ENCODE data around the gene ZFHX2. TPM values are rescaled to one million over a fixed set of nuclear protein-coding genes. Genes with fewer than 3 reads are reported as not detected.
"Not testable (repeated sequence)": the region's sequence is repeated elsewhere in the genome, so short reads cannot be mapped to it uniquely, and the experiment has no call there.

Gene ZFHX2
- total RNA-seq, 1 donor from 2014 or later = not detected

GRCh38 chr14:23544511-23545447, 6.8 kb downstream of the ZFHX2 start:
- Histone ChIP-seq H3K9me3 (ENCODE audit: control insufficient read depth in 3 of 3, low read length in 3 of 3) (no peaks in the 10 kb centered on the region), H3K4me1 (ENCODE audit: control insufficient read depth in 3 of 3, insufficient read depth in 3 of 3, low read length in 3 of 3) (peaks cover 0 to 6% (median 0%) of the 10 kb centered on the region in 3 donors), H3K4me3 (ENCODE audit: low read length in 3 of 3) (no peak overlapping the region), H3K36me3 (ENCODE audit: control insufficient read depth in 3 of 3, insufficient read depth in 3 of 3, low read length in 3 of 3) (no peaks in the 10 kb centered on the region), H3K9ac (ENCODE audit: low read depth in 1 of 3, low read length in 3 of 3) (peak overlapping the region; percentile 4 to 40 (median 19)), H3K27me3 (ENCODE audit: control insufficient read depth in 3 of 3, insufficient read depth in 3 of 3, low read length in 3 of 3) (no peaks in the 10 kb centered on the region), H3K27ac (ENCODE audit: low read depth, low read length) (peak overlapping the region; percentile 36)

- Histone ChIP-seq H3K9ac (ENCODE audit: low read depth in 1 of 3, low read length in 3 of 3) (no peak overlapping the region), H3K27ac (ENCODE audit: low read depth, low read length) (no peak overlapping the region), H3K36me3 (ENCODE audit: control insufficient read depth in 3 of 3, insufficient read depth in 3 of 3, low read length in 3 of 3) (no peaks in the 10 kb centered on the region), H3K9me3 (ENCODE audit: control insufficient read depth in 3 of 3, low read length in 3 of 3) (no peaks in the 10 kb centered on the region), H3K4me3 (ENCODE audit: low read length in 3 of 3) (no peak overlapping the region), H3K4me1 (ENCODE audit: control insufficient read depth in 3 of 3, insufficient read depth in 3 of 3, low read length in 3 of 3) (peaks cover 0 to 8% (median 0%) of the 10 kb centered on the region in 3 donors), H3K27me3 (ENCODE audit: control insufficient read depth in 3 of 3, insufficient read depth in 3 of 3, low read length in 3 of 3) (no peaks in the 10 kb centered on the region)
Measured at GRCh38 chr14:23543403-23543802, 8.2 kb downstream of the ZFHX2 start.

DNA sequence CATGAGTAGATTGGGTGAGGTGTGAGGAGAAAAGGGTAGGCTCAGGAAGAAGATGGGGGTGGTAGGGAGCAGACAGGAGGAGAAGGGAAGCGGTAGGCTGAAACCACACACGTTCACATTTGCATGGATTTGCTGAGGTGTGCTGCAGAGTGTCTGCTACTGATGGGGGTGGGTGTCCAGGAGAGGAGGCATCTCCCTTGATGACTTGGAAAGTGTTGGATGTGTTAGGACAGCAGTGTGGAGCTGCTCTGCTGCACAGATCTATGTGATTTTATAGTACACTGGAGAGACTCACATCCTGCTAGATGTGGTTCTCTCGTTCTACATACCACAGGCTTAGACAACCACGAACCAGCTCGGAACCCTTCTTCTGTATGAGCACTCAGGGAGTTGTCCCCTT, 9.3 kb downstream of the ZFHX2 start:
- H3K4me3 ChIP-seq (ENCODE audit: low read length in 3 of 3) = no peak overlapping the region
- H3K27ac ChIP-seq (ENCODE audit: low read depth, low read length) = no peak overlapping the region
- H3K9me3 ChIP-seq (ENCODE audit: control insufficient read depth in 3 of 3, low read length in 3 of 3) = no peaks in the 10 kb centered on the region
- no peak overlapping the region for H3K9ac ChIP-seq (ENCODE audit: low read depth in 1 of 3, low read length in 3 of 3)
- no peaks in the 10 kb centered on the region for H3K36me3 ChIP-seq (ENCODE audit: control insufficient read depth in 3 of 3, insufficient read depth in 3 of 3, low read length in 3 of 3)
- peaks cover 0 to 8% (median 0%) of the 10 kb centered on the region in 3 donors for H3K4me1 ChIP-seq (ENCODE audit: control insufficient read depth in 3 of 3, insufficient read depth in 3 of 3, low read length in 3 of 3)
- no peaks in the 10 kb centered on the region for H3K27me3 ChIP-seq (ENCODE audit: control insufficient read depth in 3 of 3, insufficient read depth in 3 of 3, low read length in 3 of 3)

DNA sequence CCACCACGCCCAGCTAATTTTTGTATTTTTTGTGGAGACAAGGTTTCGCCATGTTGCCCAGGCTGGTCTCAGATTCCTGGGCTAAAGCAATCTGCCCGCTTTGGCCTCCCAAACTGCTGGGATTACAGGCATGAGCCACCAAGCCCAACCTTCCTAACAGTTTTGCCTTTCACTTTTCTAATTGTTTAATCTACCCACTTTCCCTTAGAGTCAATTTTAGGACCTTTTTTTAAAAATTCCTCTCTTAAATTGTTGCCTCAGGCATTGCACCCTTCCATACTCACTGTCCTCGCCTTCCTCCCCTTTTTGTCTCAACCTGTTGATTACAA, 11.5 kb downstream of the ZFHX2 start:
- Histone ChIP-seq H3K9ac (ENCODE audit: low read depth in 1 of 3, low read length in 3 of 3) (no peak overlapping the region), H3K27ac (ENCODE audit: low read depth, low read length) (no peak overlapping the region), H3K36me3 (ENCODE audit: control insufficient read depth in 3 of 3, insufficient read depth in 3 of 3, low read length in 3 of 3) (no peaks in the 10 kb centered on the region), H3K27me3 (ENCODE audit: control insufficient read depth in 3 of 3, insufficient read depth in 3 of 3, low read length in 3 of 3) (no peaks in the 10 kb centered on the region), H3K9me3 (ENCODE audit: control insufficient read depth in 3 of 3, low read length in 3 of 3) (no peaks in the 10 kb centered on the region), H3K4me3 (ENCODE audit: low read length in 3 of 3) (no peak overlapping the region), H3K4me1 (ENCODE audit: control insufficient read depth in 3 of 3, insufficient read depth in 3 of 3, low read length in 3 of 3) (peaks cover 0 to 6% (median 0%) of the 10 kb centered on the region in 3 donors)

DNA sequence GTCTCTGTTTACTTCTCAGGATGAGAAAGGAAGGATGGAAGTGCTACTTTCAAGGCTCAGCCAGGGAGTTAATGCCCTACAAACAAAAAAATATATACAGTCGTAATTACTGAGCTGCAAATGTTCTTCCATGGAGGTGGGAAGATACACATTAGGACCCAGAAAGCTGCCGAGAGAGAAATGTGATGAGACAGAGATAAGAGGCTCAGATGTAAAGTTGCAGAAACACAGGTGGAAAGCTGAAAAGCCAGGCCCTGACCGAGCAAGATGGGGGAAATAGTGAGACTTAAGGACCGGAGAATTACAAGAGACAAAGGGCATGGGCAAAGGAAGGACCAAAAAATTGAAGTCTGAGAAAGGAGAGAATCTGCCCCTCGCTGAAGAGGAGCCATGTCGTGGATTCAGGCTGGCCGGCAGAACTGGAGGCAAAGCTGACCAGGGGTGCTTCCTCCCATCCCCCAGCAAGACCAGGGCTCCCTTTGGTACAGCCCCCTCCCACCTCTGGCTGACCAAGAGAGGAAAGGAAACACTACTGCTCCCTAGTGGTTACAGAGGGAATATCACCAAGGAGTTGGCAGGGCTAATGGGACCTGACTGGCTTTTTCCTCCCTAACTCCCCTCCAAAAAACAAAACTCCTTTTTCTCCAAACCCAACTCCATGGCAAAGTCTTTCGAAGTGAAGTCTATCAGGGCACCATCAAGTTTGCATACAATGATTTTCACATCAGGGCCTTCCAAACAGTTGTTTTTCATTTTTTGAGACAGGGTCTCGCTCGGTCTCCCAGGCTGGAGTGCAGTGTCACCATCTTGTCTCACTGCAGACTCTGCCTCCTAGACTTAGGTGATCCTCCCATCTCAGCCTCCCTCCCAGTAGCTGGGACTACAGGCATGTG, 12.1 kb downstream of the ZFHX2 start:
- no peak overlapping the region for H3K9ac ChIP-seq (ENCODE audit: low read depth in 1 of 3, low read length in 3 of 3)

DNA sequence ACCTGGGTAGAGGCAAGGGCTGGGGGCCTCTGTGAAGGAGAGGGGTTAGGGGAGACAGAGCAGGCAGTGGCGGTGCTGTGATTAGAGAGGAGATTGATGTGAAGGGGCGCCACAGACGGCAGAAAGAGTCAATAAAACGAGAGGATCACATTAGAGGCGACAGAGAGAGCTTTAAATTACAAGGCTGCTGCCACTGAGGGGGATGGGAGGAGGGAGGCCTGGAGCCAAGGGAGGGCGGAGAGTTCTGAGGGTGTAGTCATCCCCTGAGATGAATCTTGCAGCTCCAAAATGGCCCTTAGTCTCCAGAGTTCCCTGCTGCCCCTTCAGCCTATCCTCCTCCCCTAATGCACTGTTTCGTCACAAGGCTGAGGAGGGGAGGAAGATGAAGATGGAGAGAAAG, 12.8 kb downstream of the ZFHX2 start:
- Histone ChIP-seq H3K27ac (ENCODE audit: low read depth, low read length) (no peak overlapping the region), H3K27me3 (ENCODE audit: control insufficient read depth in 3 of 3, insufficient read depth in 3 of 3, low read length in 3 of 3) (no peaks in the 10 kb centered on the region), H3K36me3 (ENCODE audit: control insufficient read depth in 3 of 3, insufficient read depth in 3 of 3, low read length in 3 of 3) (no peaks in the 10 kb centered on the region), H3K9ac (ENCODE audit: low read depth in 1 of 3, low read length in 3 of 3) (no peak overlapping the region), H3K4me1 (ENCODE audit: control insufficient read depth in 3 of 3, insufficient read depth in 3 of 3, low read length in 3 of 3) (peaks cover 0 to 3% (median 0%) of the 10 kb centered on the region in 3 donors), H3K9me3 (ENCODE audit: control insufficient read depth in 3 of 3, low read length in 3 of 3) (no peaks in the 10 kb centered on the region), H3K4me3 (ENCODE audit: low read length in 3 of 3) (no peak overlapping the region)

More for the DNA sequence above, 12.1 kb downstream of the ZFHX2 start:
- Histone ChIP-seq H3K36me3 (ENCODE audit: control insufficient read depth in 3 of 3, insufficient read depth in 3 of 3, low read length in 3 of 3) (no peaks in the 10 kb centered on the region), H3K4me1 (ENCODE audit: control insufficient read depth in 3 of 3, insufficient read depth in 3 of 3, low read length in 3 of 3) (peaks cover 0 to 3% (median 0%) of the 10 kb centered on the region in 3 donors), H3K27ac (ENCODE audit: low read depth, low read length) (no peak overlapping the region), H3K9me3 (ENCODE audit: control insufficient read depth in 3 of 3, low read length in 3 of 3) (no peaks in the 10 kb centered on the region), H3K4me3 (ENCODE audit: low read length in 3 of 3) (no peak overlapping the region), H3K27me3 (ENCODE audit: control insufficient read depth in 3 of 3, insufficient read depth in 3 of 3, low read length in 3 of 3) (no peaks in the 10 kb centered on the region)

DNA sequence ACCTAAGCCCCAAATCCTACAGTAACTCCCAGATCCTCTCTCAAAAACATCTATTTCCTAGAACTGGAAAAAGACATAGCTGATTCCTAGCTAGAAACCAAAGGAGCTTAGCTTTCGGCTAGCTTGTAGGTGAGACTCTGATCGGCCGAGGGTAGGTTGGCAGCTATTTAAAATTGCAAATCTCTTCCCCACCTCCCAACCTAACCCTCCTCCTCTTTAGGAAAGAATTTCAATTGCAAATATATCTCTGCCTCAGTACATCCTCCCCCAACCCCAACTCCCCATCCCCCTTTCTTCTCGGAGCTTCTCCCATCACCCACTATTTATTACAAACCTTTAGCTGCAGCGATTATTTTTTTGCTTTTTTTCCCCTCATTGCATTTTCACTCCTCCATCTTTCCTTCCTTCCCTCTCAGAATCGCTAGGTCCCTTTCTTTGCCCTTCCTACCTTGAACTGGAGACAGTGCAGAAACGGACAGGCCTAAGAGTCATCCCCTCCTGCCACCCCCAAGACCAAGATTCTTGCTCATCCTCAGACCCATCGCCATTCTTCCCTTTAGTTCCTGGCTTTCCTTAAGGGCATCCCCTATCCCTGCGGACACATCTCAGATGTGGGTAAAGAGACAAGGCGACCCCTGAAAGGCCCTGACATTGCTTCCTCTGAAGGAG, 13.4 kb downstream of the ZFHX2 start:
- H3K4me3 ChIP-seq (ENCODE audit: low read length in 3 of 3) = no peak overlapping the region
- no peaks in the 10 kb centered on the region for H3K36me3 ChIP-seq (ENCODE audit: control insufficient read depth in 3 of 3, insufficient read depth in 3 of 3, low read length in 3 of 3)
- no peaks in the 10 kb centered on the region for H3K9me3 ChIP-seq (ENCODE audit: control insufficient read depth in 3 of 3, low read length in 3 of 3)
- no peaks in the 10 kb centered on the region for H3K27me3 ChIP-seq (ENCODE audit: control insufficient read depth in 3 of 3, insufficient read depth in 3 of 3, low read length in 3 of 3)
- no peak overlapping the region for H3K27ac ChIP-seq (ENCODE audit: low read depth, low read length)
- no peak overlapping the region for H3K9ac ChIP-seq (ENCODE audit: low read depth in 1 of 3, low read length in 3 of 3)
- H3K4me1 ChIP-seq (ENCODE audit: control insufficient read depth in 3 of 3, insufficient read depth in 3 of 3, low read length in 3 of 3) = peaks cover 0 to 3% (median 0%) of the 10 kb centered on the region in 3 donors

DNA sequence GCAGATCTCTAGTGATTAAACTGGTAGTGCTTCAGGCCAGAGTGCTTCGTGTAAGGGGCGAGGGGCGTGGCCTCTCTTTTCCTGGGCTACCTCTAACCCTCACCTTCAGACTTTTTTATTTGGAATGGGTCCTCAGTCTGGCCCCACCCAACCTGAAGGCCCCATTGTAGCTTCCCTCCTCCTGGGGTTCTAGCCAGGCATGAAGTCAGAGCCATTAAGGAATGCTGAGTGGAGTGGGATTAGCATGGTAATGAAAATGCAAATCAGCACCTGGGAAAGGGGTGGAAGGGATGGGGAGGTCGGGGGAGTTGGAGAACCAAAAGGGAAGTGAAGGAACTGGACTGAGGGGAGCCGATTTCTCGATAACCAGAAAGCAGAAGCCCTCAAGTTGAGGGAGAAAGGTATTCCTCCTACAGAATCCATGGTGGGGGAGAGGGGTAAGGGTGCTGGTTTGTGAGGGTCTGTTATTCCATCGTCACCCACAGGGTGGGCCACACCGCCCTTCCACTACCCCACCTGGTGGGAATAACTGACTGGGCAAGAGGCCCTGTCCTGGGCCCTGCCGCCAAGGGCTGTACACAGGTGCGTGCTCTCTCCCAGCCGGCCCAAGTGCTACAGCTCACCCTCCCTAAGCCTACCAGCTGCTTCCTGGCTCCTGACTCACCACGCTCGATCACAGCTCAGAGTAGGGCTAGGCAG, 14.1 kb downstream of the ZFHX2 start:
- peaks cover 0 to 3% (median 0%) of the 10 kb centered on the region in 3 donors for H3K4me1 ChIP-seq (ENCODE audit: control insufficient read depth in 3 of 3, insufficient read depth in 3 of 3, low read length in 3 of 3)

DNA sequence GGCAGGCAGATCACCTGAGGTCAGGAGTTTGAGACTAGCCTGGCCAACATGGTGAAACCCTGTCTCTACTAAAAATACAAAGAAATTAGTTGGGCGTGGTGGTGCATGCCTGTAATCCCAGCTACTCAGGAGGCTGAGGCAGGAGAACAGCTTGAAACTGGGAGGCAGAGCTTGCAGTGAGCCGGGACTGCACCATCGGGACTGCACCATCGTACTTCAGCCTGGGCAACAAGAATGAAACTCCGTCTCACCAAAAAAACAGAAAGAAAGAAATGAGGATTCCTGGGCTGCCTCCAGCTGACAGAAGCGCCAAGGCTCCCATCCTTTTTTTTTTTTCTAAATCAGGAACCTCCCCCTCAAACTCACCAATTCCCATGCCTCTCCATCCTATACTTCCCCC, 14.7 kb downstream of the ZFHX2 start:
- H3K4me1 ChIP-seq (ENCODE audit: control insufficient read depth in 3 of 3, insufficient read depth in 3 of 3, low read length in 3 of 3); H3K36me3 ChIP-seq (ENCODE audit: control insufficient read depth in 3 of 3, insufficient read depth in 3 of 3, low read length in 3 of 3); H3K9ac ChIP-seq (ENCODE audit: low read depth in 1 of 3, low read length in 3 of 3); H3K9me3 ChIP-seq (ENCODE audit: control insufficient read depth in 3 of 3, low read length in 3 of 3); H3K27me3 ChIP-seq (ENCODE audit: control insufficient read depth in 3 of 3, insufficient read depth in 3 of 3, low read length in 3 of 3); H3K27ac ChIP-seq (ENCODE audit: low read depth, low read length); H3K4me3 ChIP-seq (ENCODE audit: low read length in 3 of 3): not testable (repeated sequence)

More for the DNA sequence above, 14.1 kb downstream of the ZFHX2 start:
- H3K36me3 ChIP-seq (ENCODE audit: control insufficient read depth in 3 of 3, insufficient read depth in 3 of 3, low read length in 3 of 3) = peaks cover 0 to 1% (median 0%) of the 10 kb centered on the region in 3 donors
- no peak overlapping the region for H3K27ac ChIP-seq (ENCODE audit: low read depth, low read length)
- H3K9ac ChIP-seq (ENCODE audit: low read depth in 1 of 3, low read length in 3 of 3) = no peak overlapping the region
- H3K4me3 ChIP-seq (ENCODE audit: low read length in 3 of 3) = no peak overlapping the region
- no peaks in the 10 kb centered on the region for H3K27me3 ChIP-seq (ENCODE audit: control insufficient read depth in 3 of 3, insufficient read depth in 3 of 3, low read length in 3 of 3)
- H3K9me3 ChIP-seq (ENCODE audit: control insufficient read depth in 3 of 3, low read length in 3 of 3) = no peaks in the 10 kb centered on the region
